IMR-90 (cell line): ENCODE data around the gene ANKRD6. TPM values are rescaled to one million over a fixed set of nuclear protein-coding genes. Genes with fewer than 3 reads are reported as not detected.

Experiments used
- ATAC-seq: fragments of 200-7000 bp; cut with Tn5 transposase; 2 replicates; pipeline ENCODE4 v1.9.1; 2020; ENCODE audit warnings: low read depth, mild to moderate bottlenecking, moderate library complexity
- BruUV-seq: library from RNA; stranded (reverse); fragments of 400-500 nt; replicated peaks from 2 replicates; lab custom pipeline; 2021; lab: Mats Ljungman, UMichigan
- CTCF ChIA-PET: fragments of 300-600 bp; formaldehyde crosslinking; extraction: SDS; loops from one replicate; lab custom pipeline; 2021; ENCODE audit warnings: antibody characterized with exemption; lab: Yijun Ruan, JAX
- POLR2A ChIA-PET: fragments of 300-600 bp; sonication (Branson Sonifier 250); formaldehyde crosslinking; loops from one replicate; lab custom pipeline; 2022; ENCODE audit warnings: antibody characterized with exemption; ENCODE audit not compliant: unreplicated experiment; lab: Charles Lee
- DNase-seq: peaks from one replicate; pipeline ENCODE4 v3.0.0; 2013
- H2AFZ ChIP-seq: replicated peaks from 2 replicates; pipeline ENCODE3; 2013; ENCODE audit warnings: low read length, mild to moderate bottlenecking; ENCODE audit not compliant: poor library complexity
- H2AK5ac ChIP-seq: 2 replicates; pipeline ENCODE4 v1.6.1; 2013; ENCODE audit warnings: low read depth, low read length, inconsistent platforms
- H2AK9ac ChIP-seq: replicated peaks from 2 replicates; pipeline ENCODE3; 2013; ENCODE audit warnings: mild to moderate bottlenecking, low read depth, low read length, moderate library complexity; ENCODE audit not compliant: poor library complexity
- H2BK120ac ChIP-seq: 2 replicates; pipeline ENCODE4 v1.6.1; 2013; ENCODE audit warnings: low read depth, low read length, inconsistent platforms
- H2BK15ac ChIP-seq: 3 replicates; pipeline ENCODE4 v1.6.1; 2013; ENCODE audit warnings: low read depth, low read length, inconsistent platforms
- H2BK20ac ChIP-seq: 2 replicates; pipeline ENCODE4 v1.6.1; 2013; ENCODE audit warnings: low read depth, mild to moderate bottlenecking, inconsistent platforms, low read length, moderate library complexity
- H2BK5ac ChIP-seq: 2 replicates; pipeline ENCODE4 v1.6.1; 2013; ENCODE audit warnings: mild to moderate bottlenecking, low read depth, low read length, inconsistent platforms; ENCODE audit not compliant: poor library complexity, severe bottlenecking
- H3K14ac ChIP-seq: replicated peaks from 2 replicates; pipeline ENCODE4 v1.6.1; 2013; ENCODE audit warnings: low read depth, low read length, inconsistent platforms
- H3K18ac ChIP-seq: 2 replicates; pipeline ENCODE4 v1.6.1; 2013; ENCODE audit warnings: low read depth, low read length, control low read depth
- H3K23ac ChIP-seq: 2 replicates; pipeline ENCODE4 v1.6.1; 2013; ENCODE audit warnings: low read depth, low read length, inconsistent platforms
- H3K27ac ChIP-seq: 2 replicates; pipeline ENCODE4 v1.5.1; 2013; ENCODE audit warnings: mild to moderate bottlenecking, control low read depth, low read length; ENCODE audit not compliant: insufficient read depth
- H3K27me3 ChIP-seq: 2 replicates; pipeline ENCODE4 v1.6.1; 2013; ENCODE audit warnings: low read length; ENCODE audit not compliant: control insufficient read depth, insufficient read depth
- H3K36me3 ChIP-seq: 2 replicates; pipeline ENCODE4 v1.6.1; 2013; ENCODE audit warnings: low read length, mixed read lengths; ENCODE audit not compliant: control insufficient read depth, insufficient read depth
- H3K4ac ChIP-seq: 2 replicates; pipeline ENCODE4 v1.6.1; 2013; ENCODE audit warnings: low read depth, low read length, inconsistent platforms
- H3K4me1 ChIP-seq: 2 replicates; pipeline ENCODE4 v1.6.1; 2013; ENCODE audit warnings: low read length, mixed read lengths; ENCODE audit not compliant: control insufficient read depth, insufficient read depth
- H3K4me2 ChIP-seq: 2 replicates; pipeline ENCODE4 v1.6.1; 2013; ENCODE audit warnings: low read depth, mild to moderate bottlenecking, control low read depth, low read length, moderate library complexity
- H3K4me3 ChIP-seq: 2 replicates; pipeline ENCODE4 v1.5.1; 2013; ENCODE audit warnings: low read depth, mild to moderate bottlenecking, control low read depth, low read length, moderate library complexity; ENCODE audit not compliant: insufficient read depth
- H3K56ac ChIP-seq: 2 replicates; pipeline ENCODE4 v1.6.1; 2013; ENCODE audit warnings: low read length, inconsistent platforms; ENCODE audit not compliant: insufficient read depth; ENCODE audit errors: extremely low read depth
- H3K79me1 ChIP-seq, 2 experiments: 2 replicates each; pipeline ENCODE4 v1.6.1; 2013; ENCODE audit warnings: low read length in 2 of 2, inconsistent platforms in 1 of 2, low read depth in 1 of 2
- H3K9ac ChIP-seq: 2 replicates; pipeline ENCODE4 v1.6.1; 2013; ENCODE audit warnings: low read depth, low read length, control low read depth
- H3K9me1 ChIP-seq: 2 replicates; pipeline ENCODE4 v1.6.1; 2013; ENCODE audit warnings: low read length, inconsistent platforms; ENCODE audit not compliant: insufficient read depth
- H3K9me3 ChIP-seq: 2 replicates; pipeline ENCODE4 v1.6.1; 2013; ENCODE audit warnings: low read length; ENCODE audit not compliant: control insufficient read depth, insufficient read depth
- H4K20me1 ChIP-seq: 2 replicates; pipeline ENCODE4 v1.6.1; 2013; ENCODE audit warnings: low read length, inconsistent platforms; ENCODE audit not compliant: insufficient read depth
- H4K5ac ChIP-seq: 2 replicates; pipeline ENCODE4 v1.6.1; 2013; ENCODE audit warnings: mild to moderate bottlenecking, low read depth, low read length, control low read depth
- H4K8ac ChIP-seq, 2 experiments: 2 replicates each; pipeline ENCODE4 v1.6.1; 2013; ENCODE audit warnings: low read depth in 2 of 2, low read length in 2 of 2, control low read depth in 1 of 2, inconsistent platforms in 1 of 2
- H4K91ac ChIP-seq: 2 replicates; pipeline ENCODE4 v1.6.1; 2013; ENCODE audit warnings: low read depth, low read length, inconsistent platforms; ENCODE audit not compliant: insufficient read depth
- FOS ChIP-seq: fragments of 150-350 bp; IDR thresholded peaks from 2 replicates; pipeline ENCODE4 v1.6.1; 2016; ENCODE audit warnings: low read depth, low read length
- RAD21 ChIP-seq: IDR thresholded peaks from 2 replicates; pipeline ENCODE4 v1.6.1; 2012; ENCODE audit warnings: low read length, improper control_type of control experiment
- RFX5 ChIP-seq: IDR thresholded peaks from 2 replicates; pipeline ENCODE4 v1.8.0; 2012; ENCODE audit warnings: low read depth, mild to moderate bottlenecking, low read length, moderate library complexity
- SMC3 ChIP-seq: fragments of 150-350 bp; IDR thresholded peaks from 2 replicates; pipeline ENCODE4 v1.6.1; 2016; ENCODE audit warnings: low read depth, mild to moderate bottlenecking, antibody characterized with exemption, low read length, moderate library complexity
- WGBS, 2 experiments: methylation state at CpG; one replicate each; pipeline versions ENCODE4 v1.1.5 to v1.1.7; 2013; ENCODE audit warnings: missing lambda C conversion rate in 2 of 2; ENCODE audit not compliant: insufficient read length in 1 of 2; ENCODE audit errors: extremely low coverage in 2 of 2; 5-methylcytosine and 5-hydroxymethylcytosine counted together
- dilution Hi-C: fragments of 300-500 bp; cut with HindIII; formaldehyde crosslinking; loops from one replicate; pipeline ENCODE4 v1.14.3; 2018; ENCODE audit warnings: low sequenced_read_pairs; ENCODE audit not compliant: unreplicated experiment
- in situ Hi-C: fragments of 300-500 bp; cut with MboI; formaldehyde crosslinking; loops from 3 replicates; pipeline ENCODE4 v1.14.3; 2019; ENCODE audit warnings: low sequenced_read_pairs, inconsistent platforms, mixed read lengths
- intact Hi-C: fragments of 100-400 bp; cut with micrococcal nuclease; formaldehyde crosslinking; loops from 2 replicates; pipeline ENCODE4 v1.10.0; 2022
- polyA plus RNA-seq, 3 experiments: library from polyadenylated mRNA; depleted of rRNA; stranded (reverse); fragments of >200 nt; gene quantifications; 2 replicates each; pipeline ENCODE4 v1.2.3, GENCODE V29; 2012; ENCODE audit warnings: low replicate concordance in 1 of 3
- total RNA-seq: library from RNA; depleted of rRNA; stranded (reverse); fragments of >200 nt; gene quantifications from 2 replicates; pipeline ENCODE4 v1.2.3, GENCODE V29; 2012

Gene ANKRD6
- total and polyA plus RNA-seq, 2 of the 4 experiments (the other 2 are of a cell fraction), result 0.12 to 0.18 TPM

DNA sequence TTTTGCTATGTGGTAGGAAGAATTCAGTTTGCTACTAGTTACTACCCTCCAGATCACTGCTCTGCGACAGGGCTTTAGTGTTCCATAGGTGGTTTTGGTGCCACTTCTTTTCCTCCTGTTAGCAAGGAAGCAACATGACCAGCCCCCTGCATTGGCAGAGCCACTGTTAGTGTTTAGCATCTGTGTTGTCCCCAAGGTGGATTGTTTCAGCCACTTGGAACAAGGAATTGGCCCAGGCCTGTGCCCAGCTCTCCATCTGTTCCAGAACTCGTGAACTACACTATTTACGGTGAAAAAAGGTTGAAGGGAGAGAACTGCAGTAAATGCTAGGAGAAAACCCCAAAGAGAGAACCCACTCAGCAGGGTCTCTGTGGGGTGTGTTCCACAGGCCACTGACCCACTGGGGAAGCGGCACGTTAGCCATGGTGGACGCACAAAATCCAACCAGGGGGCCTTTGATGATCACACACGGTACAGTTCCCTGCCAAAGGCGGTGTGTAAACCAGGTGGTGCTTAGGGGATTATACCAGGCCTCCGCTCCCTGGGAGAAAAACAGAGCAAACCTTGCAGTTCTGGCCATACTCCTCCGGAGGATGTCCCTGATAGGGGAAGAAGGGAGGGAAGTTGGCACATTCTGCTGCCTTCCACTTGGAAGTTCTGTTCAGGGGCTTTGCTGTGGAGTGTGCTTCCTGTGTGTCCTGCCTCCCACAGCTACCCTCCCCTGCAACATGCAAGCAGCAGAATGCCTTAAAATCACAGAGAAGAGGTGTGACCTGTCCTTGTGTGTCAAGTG, 133.3 kb downstream of the ANKRD6 start:
- Histone ChIP-seq H2BK120ac (no peak overlapping the region), H2BK15ac (no peak overlapping the region), H2AFZ (no peak overlapping the region), H2BK5ac (no peak overlapping the region), H3K36me3 (no peaks in the 10 kb centered on the region), H2AK5ac (no peak overlapping the region), H4K8ac (no peak overlapping the region), H3K4me1 (no peaks in the 10 kb centered on the region), H3K56ac (no peak overlapping the region), H2BK20ac (no peak overlapping the region), H4K91ac (no peak overlapping the region), H2AK9ac (no peak overlapping the region), H3K23ac (no peak overlapping the region), H3K27me3 (peaks cover 9% of the 10 kb centered on the region), H4K20me1 (no peaks in the 10 kb centered on the region), H3K4ac (no peak overlapping the region), H3K79me1 (no peaks in the 10 kb centered on the region), H3K4me3 (no peak overlapping the region), H3K9me3 (no peaks in the 10 kb centered on the region), H3K14ac (no peak overlapping the region), H4K5ac (no peak overlapping the region), H3K4me2 (no peak overlapping the region), H3K18ac (no peak overlapping the region), H3K9me1 (no peaks in the 10 kb centered on the region), H3K27ac (no peak overlapping the region), H3K9ac (no peak overlapping the region)
- BruUV-seq, result no TSS peak
- no CpG with 5 or more reads among the region's 10 CpGs for WGBS, 2 experiments
- ChIA-PET POLR2A (no interaction called here), CTCF (no interaction called here)
- dilution Hi-C loops (no loop called here), in situ Hi-C loops (no loop called here), intact Hi-C loops (no loop called here)
- no peak for DNase-seq
- ATAC-seq, result no peak
- TF ChIP-seq FOS, result no peak
- TF ChIP-seq SMC3, result no peak
- no peak for TF ChIP-seq RFX5
- no peak for TF ChIP-seq RAD21
